Stimulated activated CD8-positive, alpha-beta memory T cell treated with anti-CD3 and anti-CD28 coated beads, Interleukin-12 subunit alpha, Interleukin-12 subunit beta, amount 100 ng/mL, for 4 hours (primary cell): ENCODE measurements around the gene COLGALT1.

ENCODE experiments used
- DNase-seq: peaks from one replicate; pipeline ENCODE4 v3.0.0-alpha.2; 2020; ENCODE audit warnings: low read depth

Gene COLGALT1

DNA sequence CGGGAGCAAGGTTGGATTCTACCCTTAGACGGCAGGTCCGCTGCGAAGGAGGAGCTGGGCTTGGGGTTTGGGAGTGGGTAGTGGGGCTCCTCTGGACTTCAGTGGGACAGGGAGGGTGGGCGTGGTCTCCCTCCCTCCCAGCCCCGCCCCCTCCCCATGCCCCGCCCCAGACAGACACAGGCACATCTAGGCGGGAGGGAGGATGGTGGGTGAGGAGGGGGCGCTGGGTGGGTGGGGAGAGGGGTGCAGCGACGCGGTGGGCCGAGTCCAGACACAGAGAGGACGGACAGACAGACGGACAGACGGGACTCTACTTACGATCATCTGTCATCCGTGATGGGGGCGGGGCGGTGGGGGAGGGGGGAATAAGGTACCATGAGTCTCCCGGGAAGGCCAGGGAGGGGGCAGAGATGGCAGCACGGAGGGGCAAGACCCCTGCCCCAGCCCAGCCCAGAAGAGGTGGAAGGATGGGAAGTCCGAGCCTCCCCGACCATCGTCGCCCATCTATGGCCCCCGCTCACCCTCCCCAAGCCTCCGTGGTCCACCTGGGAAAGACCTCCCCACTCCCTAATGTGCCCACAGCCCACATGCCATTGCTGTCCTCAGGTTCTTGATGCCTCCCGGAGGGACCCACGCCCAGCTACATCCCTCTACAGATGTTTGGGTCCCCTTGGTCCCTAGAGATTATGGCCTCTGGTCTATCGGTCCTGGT is 67.9 kb downstream of the COLGALT1 start:
- DNase-seq = no peak

DNA sequence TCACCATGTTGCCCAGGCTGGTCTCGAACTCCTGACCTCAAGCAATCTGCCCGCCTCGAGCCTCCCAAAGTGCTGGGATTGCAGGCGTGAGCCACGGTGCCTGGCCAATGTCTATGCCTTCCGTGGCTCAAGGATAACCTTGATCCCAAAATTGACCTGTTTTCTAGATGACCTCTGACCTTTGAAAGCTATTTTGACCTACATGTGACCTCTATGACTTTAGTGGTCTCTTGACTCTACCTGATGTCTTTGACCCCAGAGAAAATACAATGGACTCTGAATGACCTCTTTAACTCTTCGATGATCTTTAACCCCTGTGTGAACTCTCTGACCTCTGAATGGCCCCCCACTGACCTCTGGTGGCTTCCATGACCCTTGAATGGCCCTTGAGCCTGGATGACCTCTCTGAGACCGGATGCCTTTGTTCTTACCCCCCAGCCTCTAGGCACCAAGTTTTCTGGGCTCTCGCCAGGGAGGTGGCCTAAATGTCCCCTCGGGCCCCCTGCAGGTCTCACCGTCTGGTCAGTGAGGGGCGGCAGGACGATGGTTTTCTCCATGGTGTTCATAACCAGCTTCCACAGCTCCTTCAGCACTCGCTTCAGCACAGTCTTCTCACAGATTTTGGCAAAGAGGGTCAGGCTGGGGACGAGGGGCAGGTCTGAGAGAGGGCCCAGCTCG is 69.0 kb downstream of the COLGALT1 start:
- DNase-seq = no peak

DNA sequence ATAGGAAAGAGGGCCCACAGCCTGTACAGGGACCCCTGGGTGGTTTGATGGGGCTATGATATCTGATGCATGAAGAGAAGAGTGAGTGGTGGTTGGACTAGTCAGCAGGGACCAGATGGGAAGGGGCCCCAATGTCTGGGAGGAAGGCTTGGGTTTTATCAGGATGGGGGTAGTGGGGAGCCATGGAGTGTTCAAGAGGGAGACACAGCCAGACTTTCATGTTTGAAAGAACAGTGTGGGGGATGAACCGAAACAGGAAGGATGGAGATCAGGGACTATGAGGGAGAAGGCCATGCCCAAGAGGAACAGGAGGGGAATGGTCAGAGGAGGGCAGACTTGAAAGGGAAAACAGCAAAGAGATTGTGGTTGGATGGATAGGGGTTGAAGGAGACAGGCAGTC is 69.6 kb downstream of the COLGALT1 start:
- DNase-seq = no peak

DNA sequence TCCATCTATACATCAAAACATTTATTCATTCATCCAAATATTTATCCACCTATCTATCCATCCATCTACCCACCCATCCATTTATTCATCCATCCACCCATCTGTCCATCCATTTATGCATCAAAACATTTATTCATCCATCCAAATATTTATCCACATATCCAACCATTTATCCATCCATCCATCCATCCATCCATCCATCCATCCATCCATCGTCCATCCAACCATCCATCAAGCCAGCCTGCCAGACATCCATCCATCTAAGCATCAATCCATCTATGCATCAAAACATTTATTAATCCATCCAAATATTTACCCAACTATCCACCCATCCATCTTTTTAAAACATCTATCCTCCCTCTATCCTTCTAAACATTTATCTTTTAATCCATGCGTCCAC is 70.5 kb downstream of the COLGALT1 start:
- DNase-seq = no peak

DNA sequence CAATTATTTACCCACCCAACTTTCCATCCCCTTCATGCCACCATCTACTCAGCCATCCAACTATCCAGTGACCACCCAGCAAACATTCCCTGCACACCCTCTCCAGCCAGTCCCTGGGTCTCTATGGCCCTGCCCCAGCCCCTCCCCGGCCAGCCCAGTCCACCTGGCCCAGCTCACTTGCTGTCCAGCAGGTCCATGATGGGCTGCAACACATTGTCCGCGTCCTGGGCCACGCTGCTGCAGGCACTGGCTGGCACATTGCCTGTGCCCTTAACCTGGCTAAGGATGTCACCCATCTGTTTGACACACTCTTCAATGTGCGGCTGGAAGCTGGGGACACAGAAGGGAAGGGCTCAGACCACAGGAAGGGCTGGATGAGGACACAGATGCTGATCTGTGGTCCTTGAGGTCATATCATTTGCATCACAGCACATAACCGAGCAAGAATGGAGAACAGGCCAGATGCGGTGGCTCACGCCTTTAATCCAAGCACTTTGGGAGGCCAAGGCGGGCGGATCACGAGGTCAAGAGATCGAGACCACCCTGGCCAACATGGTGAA is 71.1 kb downstream of the COLGALT1 start:
- DNase-seq = no peak

DNA sequence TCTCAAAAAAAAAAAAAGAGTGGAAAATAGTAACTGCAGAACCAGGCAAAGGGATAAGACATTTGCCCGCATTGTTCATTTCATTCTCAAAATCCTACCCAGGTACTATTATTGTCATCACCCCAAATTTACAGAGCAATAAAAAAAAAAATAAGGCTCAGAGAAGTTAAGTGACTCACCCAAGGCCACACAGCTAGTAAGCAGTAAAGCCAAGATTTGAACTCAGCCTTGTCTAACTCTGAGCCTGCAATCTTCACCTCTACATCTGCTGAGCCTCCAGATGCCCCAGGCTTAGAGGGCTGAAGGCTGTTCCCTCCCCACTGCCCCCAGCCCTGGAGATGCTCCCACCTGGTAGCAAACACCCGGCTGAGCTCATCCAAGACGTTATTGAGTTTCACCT is 71.7 kb downstream of the COLGALT1 start:
- no peak for DNase-seq

DNA sequence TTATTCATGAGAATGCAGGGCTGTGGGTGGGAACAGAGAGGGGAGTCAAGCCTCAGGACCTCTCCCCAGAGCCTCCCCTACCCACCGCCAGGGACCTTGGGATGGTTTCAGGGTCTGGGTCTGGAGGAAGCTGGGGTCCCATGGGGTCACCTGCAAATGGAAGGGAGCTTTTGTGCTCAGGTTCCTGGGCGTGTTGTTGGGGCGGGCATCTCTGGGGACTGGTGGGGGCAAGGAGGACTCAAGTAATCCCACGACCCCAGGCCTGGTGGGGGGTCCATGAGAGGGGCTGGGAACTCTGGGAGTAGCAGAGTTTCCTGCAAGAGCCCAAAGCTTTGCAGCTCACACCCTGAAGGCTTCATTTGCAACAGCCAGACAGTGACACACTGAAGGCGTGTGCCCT is 72.5 kb downstream of the COLGALT1 start:
- no peak for DNase-seq

DNA sequence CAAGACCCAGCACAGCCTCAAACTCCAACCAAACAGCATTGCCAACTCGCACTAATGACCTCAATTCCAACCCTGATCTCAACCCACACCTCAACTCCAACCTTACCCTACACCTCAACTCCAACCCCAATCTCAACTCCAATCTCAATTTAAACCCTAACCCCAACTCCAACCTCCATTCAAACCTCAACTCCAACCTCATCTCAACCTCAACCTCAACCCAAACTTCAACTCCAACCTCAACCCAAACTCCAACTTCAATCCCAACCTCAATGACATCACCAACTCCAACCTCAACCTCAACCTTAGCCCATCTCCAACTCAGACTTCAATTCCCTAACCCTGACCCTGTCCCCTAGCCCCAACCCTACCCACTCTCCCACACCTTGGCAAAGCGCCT is 74.3 kb downstream of the COLGALT1 start:
- DNase-seq = no peak

DNA sequence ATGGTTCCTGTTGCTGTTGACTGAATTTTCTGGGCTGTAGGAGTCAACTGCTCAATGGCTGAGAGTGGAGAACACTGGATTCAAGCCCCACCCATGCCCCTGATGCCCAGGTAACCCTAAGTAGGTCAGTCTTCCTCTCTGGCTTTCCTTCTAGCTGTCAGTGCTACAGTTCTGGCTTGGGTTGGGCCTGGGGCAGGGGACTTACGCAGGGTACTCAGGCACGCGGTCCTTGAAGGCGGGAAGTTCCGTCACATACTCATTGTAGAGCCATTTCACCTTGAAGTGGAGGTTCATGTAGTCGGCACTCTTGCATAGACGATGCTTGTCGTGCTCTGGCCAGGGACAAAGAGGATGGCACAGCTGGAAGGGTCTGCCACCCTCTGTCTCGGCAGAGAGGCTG is 77.1 kb downstream of the COLGALT1 start:
- no peak for DNase-seq
